Measurements from ENCODE around the gene UMAD1. TPM values are rescaled to one million over a fixed set of nuclear protein-coding genes. Genes with fewer than 3 reads are reported as not detected.

Gene UMAD1
- polyA plus RNA-seq, 3 donors, result 6.2 to 22.7 (median 18.6) TPM

DNA sequence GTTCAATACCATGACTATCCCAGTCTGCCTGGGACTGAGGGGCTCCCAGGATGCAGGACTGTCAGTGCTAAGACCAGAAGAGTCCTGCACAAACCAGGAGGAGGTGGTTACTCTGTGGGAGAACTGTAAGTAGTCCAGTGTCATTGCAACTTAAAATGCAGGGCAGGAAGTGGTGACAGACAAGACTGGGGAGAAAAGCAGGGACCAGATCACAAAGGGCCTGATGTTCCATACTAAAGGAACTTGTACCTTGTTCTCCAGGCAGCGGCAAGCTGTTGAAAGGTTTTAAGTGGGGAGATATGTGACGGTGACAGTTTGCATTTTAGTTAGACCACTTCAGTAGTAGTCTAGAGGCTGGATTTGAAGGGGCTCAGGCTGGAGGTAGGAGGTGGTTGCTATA is 262.3 kb downstream of the UMAD1 start:
- H4K20me1 ChIP-seq (ENCODE audit: insufficient read depth, low read length), result no peaks in the 10 kb centered on the region
- WGBS (ENCODE audit: insufficient coverage), result 100% methylated on average over 2 of the region's 2 CpGs
- no peak overlapping the region for H3K27ac ChIP-seq (ENCODE audit: low read depth in 1 of 2, low read length in 2 of 2)
- Mint-ChIP-seq H3K36me3 (no peaks in the 10 kb centered on the region), H3K27ac (no peak overlapping the region), H3K27me3 (ENCODE audit: low read depth in 3 of 3) (peaks cover 0 to 2% (median 0%) of the 10 kb centered on the region in 3 donors), H3K4me3 (no peak overlapping the region), H3K4me1 (no peaks in the 10 kb centered on the region), H3K9me3 (peaks cover 0 to 6% (median 0%) of the 10 kb centered on the region in 7 donors)
- no peak overlapping the region for H3K9ac ChIP-seq (ENCODE audit: insufficient read depth, low read length, poor library complexity, severe bottlenecking)
- no peaks in the 10 kb centered on the region for H3K4me1 ChIP-seq (ENCODE audit: control insufficient read depth in 1 of 2, insufficient read depth in 2 of 2, low read length in 2 of 2)
- DNase-seq, result no peak
- H3K4me3 ChIP-seq (replicated peaks in 1 of 3; ENCODE audit: low read depth in 2 of 3, low read length in 3 of 3), result no peak overlapping the region
- intact Hi-C loops (cut with micrococcal nuclease), result no loop called here
- no peaks in the 10 kb centered on the region for H3K9me3 ChIP-seq (replicated peaks in 1 of 2; ENCODE audit: control insufficient read depth in 1 of 2, insufficient read depth in 1 of 2, low read length in 2 of 2)
- TF ChIP-seq, protein P1, sequence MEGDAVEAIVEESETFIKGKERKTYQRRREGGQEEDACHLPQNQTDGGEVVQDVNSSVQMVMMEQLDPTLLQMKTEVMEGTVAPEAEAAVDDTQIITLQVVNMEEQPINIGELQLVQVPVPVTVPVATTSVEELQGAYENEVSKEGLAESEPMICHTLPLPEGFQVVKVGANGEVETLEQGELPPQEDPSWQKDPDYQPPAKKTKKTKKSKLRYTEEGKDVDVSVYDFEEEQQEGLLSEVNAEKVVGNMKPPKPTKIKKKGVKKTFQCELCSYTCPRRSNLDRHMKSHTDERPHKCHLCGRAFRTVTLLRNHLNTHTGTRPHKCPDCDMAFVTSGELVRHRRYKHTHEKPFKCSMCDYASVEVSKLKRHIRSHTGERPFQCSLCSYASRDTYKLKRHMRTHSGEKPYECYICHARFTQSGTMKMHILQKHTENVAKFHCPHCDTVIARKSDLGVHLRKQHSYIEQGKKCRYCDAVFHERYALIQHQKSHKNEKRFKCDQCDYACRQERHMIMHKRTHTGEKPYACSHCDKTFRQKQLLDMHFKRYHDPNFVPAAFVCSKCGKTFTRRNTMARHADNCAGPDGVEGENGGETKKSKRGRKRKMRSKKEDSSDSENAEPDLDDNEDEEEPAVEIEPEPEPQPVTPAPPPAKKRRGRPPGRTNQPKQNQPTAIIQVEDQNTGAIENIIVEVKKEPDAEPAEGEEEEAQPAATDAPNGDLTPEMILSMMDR (IDR thresholded peaks at IDR 0.05), result no peak
- H3K79me2 ChIP-seq (ENCODE audit: insufficient read depth, low read length), result no peaks in the 10 kb centered on the region
- no peaks in the 10 kb centered on the region for H3K27me3 ChIP-seq (ENCODE audit: control insufficient read depth in 2 of 2, insufficient read depth in 2 of 2, low read length in 2 of 2)
- no peaks in the 10 kb centered on the region for H3K36me3 ChIP-seq (replicated peaks in 1 of 2; ENCODE audit: control insufficient read depth in 1 of 2, insufficient read depth in 2 of 2, low read length in 2 of 2)
- H2AFZ ChIP-seq (ENCODE audit: insufficient read depth, low read depth, low read length, poor library complexity, severe bottlenecking), result no peak overlapping the region
- no peak overlapping the region for H3K4me2 ChIP-seq (replicated peaks; ENCODE audit: extremely low read depth, low read length, poor library complexity, severe bottlenecking)

DNA sequence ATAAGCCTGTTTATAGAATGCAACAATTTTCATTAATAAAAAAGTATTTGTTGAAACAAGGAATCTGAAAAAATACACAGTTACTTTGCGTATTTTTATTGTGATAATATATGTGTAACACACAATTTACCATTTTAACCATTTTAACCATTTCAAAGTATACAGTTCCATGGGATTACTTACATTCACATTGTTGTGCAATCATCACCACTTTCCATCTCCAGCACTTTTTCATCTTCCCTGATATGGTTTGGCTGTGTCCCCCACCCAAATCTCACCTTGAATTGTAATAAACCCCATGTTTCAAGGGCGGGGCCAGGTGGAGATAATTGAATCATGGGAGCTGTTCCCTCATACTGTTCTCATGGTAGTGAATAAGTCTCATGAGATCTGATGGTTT is 266.8 kb downstream of the UMAD1 start:
- H3K79me2 ChIP-seq (ENCODE audit: insufficient read depth, low read length), result no peaks in the 10 kb centered on the region
- no peaks in the 10 kb centered on the region for H4K20me1 ChIP-seq (ENCODE audit: insufficient read depth, low read length)
- H3K9me3 ChIP-seq (replicated peaks in 1 of 2; ENCODE audit: control insufficient read depth in 1 of 2, insufficient read depth in 1 of 2, low read length in 2 of 2), result no peaks in the 10 kb centered on the region
- intact Hi-C loops (cut with micrococcal nuclease), result no loop called here
- no CpG with 5 or more reads among the region's 2 CpGs for WGBS (ENCODE audit: insufficient coverage)
- H3K27me3 ChIP-seq (ENCODE audit: control insufficient read depth in 2 of 2, insufficient read depth in 2 of 2, low read length in 2 of 2), result no peaks in the 10 kb centered on the region
- no peak overlapping the region for H3K9ac ChIP-seq (ENCODE audit: insufficient read depth, low read length, poor library complexity, severe bottlenecking)
- no peak overlapping the region for H3K4me2 ChIP-seq (replicated peaks; ENCODE audit: extremely low read depth, low read length, poor library complexity, severe bottlenecking)
- H3K4me1 ChIP-seq (ENCODE audit: control insufficient read depth in 1 of 2, insufficient read depth in 2 of 2, low read length in 2 of 2), result no peaks in the 10 kb centered on the region
- H3K4me3 ChIP-seq (replicated peaks in 1 of 3; ENCODE audit: low read depth in 2 of 3, low read length in 3 of 3), result no peak overlapping the region
- no peaks in the 10 kb centered on the region for H3K27me3 Mint-ChIP-seq (ENCODE audit: low read depth in 3 of 3)
- no peaks in the 10 kb centered on the region for H3K36me3 ChIP-seq (replicated peaks in 1 of 2; ENCODE audit: control insufficient read depth in 1 of 2, insufficient read depth in 2 of 2, low read length in 2 of 2)
- no peaks in the 10 kb centered on the region for H3K36me3 Mint-ChIP-seq
- H3K27ac Mint-ChIP-seq, result no peak overlapping the region
- TF ChIP-seq, protein P1 (IDR thresholded peaks at IDR 0.05), result no peak
- H3K4me3 Mint-ChIP-seq, result no peak overlapping the region
- DNase-seq, result no peak
- H3K4me1 Mint-ChIP-seq, result no peaks in the 10 kb centered on the region
- H2AFZ ChIP-seq (ENCODE audit: insufficient read depth, low read depth, low read length, poor library complexity, severe bottlenecking), result no peak overlapping the region
- peaks cover 0 to 2% (median 0%) of the 10 kb centered on the region in 7 donors for H3K9me3 Mint-ChIP-seq
- H3K27ac ChIP-seq (ENCODE audit: low read depth in 1 of 2, low read length in 2 of 2), result no peak overlapping the region

All from CD14-positive monocyte (primary cell).